ENCODE measurements around the gene RIBC2. TPM values are rescaled to one million over a fixed set of nuclear protein-coding genes. Genes with fewer than 3 reads are reported as not detected.
A peak's percentile ranks its signal among the peaks of the same experiment; 100 is the strongest.
"Not testable (repeated sequence)": the region's sequence is repeated elsewhere in the genome, so short reads cannot be mapped to it uniquely, and the experiment has no call there.

The RIBC2 gene
- total RNA-seq, 2 donors from 2014 or later = 1.2 to 4.1 TPM

GRCh38 chr22:45428391-45429385 is 15.2 kb downstream of the RIBC2 start:
- Mint-ChIP-seq H3K36me3 (no peaks in the 10 kb centered on the region), H3K9me3 (no peaks in the 10 kb centered on the region), H3K4me3 (no peak overlapping the region), H3K4me1 (ENCODE audit: low read depth in 2 of 2) (no peaks in the 10 kb centered on the region), H3K27ac (no peak overlapping the region), H3K27me3 (no peaks in the 10 kb centered on the region)
- ATAC-seq (no peak), DNase-seq (ENCODE audit: low spot score) (no peak)

GRCh38 chr22:45429424-45429823 is 15.9 kb downstream of the RIBC2 start:
- H3K9me3 Mint-ChIP-seq = no peaks in the 10 kb centered on the region
- H3K27me3 Mint-ChIP-seq = no peaks in the 10 kb centered on the region
- H3K4me3 Mint-ChIP-seq = no peak overlapping the region
- no peak overlapping the region for H3K27ac Mint-ChIP-seq
- H3K36me3 Mint-ChIP-seq = no peaks in the 10 kb centered on the region
- DNase-seq (ENCODE audit: low spot score) (no peak), ATAC-seq (no peak)
- no peaks in the 10 kb centered on the region for H3K4me1 Mint-ChIP-seq (ENCODE audit: low read depth in 2 of 2)

- DNase-seq (ENCODE audit: low spot score) = no peak
- no peaks in the 10 kb centered on the region for H3K9me3 Mint-ChIP-seq
- H3K27me3 Mint-ChIP-seq = no peaks in the 10 kb centered on the region
- H3K4me3 Mint-ChIP-seq = no peak overlapping the region
- ATAC-seq = no peak
- H3K4me1 Mint-ChIP-seq (ENCODE audit: low read depth in 2 of 2) = peaks cover under 1 to 2% of the 10 kb centered on the region in 2 donors
- H3K27ac Mint-ChIP-seq = no peak overlapping the region
- H3K36me3 Mint-ChIP-seq = no peaks in the 10 kb centered on the region
Measured at GRCh38 chr22:45429981-45430775, 16.7 kb downstream of the RIBC2 start.

DNA sequence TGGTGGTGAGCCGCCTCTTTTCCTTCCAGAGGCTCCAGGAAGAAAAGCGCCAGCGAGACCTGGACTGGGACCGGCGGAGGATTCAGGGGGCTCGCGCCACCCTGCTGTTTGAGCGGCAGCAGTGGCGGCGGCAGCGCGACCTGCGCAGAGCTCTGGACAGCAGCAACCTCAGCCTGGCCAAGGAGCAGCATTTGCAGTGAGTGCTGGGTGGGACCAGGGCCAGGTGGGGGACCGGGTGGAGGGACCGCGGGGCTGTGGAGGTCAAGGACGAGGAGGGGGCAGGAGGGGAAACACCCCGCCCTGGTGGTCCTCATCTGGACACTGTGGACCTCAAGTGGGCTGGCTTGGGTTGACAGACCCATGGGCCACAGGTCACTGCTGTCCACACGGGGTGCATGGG is 17.4 kb downstream of the RIBC2 start:
- no peak for DNase-seq (ENCODE audit: low spot score)
- Mint-ChIP-seq H3K4me1 (ENCODE audit: low read depth in 2 of 2) (peaks cover 7 to 8% of the 10 kb centered on the region in 2 donors), H3K36me3 (no peaks in the 10 kb centered on the region), H3K4me3 (no peak overlapping the region), H3K27ac (no peak overlapping the region), H3K9me3 (no peaks in the 10 kb centered on the region), H3K27me3 (no peaks in the 10 kb centered on the region)
- no peak for ATAC-seq

DNA sequence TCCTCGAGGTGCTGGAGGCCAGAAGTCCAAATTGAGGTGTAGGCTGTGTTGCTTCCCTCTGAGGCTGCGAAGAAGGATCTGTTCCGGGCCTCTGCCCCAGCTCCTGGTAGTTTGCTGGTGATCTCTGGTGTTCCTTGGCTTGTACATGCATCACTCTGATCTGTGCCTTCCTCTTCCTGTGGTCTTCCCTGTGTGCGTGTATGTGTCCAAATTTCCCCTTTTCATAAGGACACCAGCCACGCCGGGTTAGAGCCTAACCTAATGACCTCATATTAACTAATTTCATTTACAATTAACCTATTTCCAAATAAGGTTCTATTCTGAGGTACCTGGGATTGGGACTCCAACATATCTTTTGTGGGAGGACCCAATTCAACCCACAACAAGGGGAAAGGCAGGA is 21.5 kb downstream of the RIBC2 start:
- no peak for ATAC-seq
- no peaks in the 10 kb centered on the region for H3K27me3 Mint-ChIP-seq
- no peak for DNase-seq (ENCODE audit: low spot score)
- H3K36me3 Mint-ChIP-seq = no peaks in the 10 kb centered on the region
- H3K4me3 Mint-ChIP-seq = no peak overlapping the region
- H3K9me3 Mint-ChIP-seq = no peaks in the 10 kb centered on the region
- no peak overlapping the region for H3K27ac Mint-ChIP-seq
- peaks cover 7 to 10% of the 10 kb centered on the region in 2 donors for H3K4me1 Mint-ChIP-seq (ENCODE audit: low read depth in 2 of 2)

DNA sequence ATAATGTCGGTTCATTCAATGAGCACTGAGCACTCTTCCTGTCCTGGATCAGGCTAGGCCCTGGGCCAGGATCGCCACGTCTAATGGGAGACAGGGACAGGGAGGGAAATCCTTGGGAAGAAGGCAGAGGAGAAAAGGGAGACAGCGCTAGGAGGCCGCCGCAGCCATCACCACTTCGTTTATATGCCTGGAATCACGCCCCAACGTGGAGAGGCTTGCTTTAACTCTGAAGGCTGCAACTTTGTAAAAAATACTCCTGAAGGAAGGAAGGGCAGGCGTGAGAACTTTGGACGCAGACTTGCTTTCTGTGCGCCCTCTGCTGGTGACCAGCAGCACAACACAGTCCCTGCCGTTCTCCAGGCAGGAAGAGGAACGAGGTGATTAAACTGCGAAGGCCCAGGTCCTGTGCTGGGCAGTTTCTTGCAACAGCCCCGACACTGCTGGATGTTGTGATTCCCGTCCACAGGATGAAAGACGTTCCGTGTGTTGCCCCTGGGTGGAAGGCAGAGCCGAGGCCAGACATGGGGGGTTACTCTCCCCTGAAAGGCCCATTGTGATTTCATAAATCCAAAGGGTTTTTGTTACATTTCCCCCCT is 22.1 kb downstream of the RIBC2 start:
- Mint-ChIP-seq H3K36me3 (no peaks in the 10 kb centered on the region), H3K27me3 (peaks cover 3 to 4% of the 10 kb centered on the region in 2 donors), H3K27ac (no peak overlapping the region), H3K9me3 (no peaks in the 10 kb centered on the region), H3K4me1 (ENCODE audit: low read depth in 2 of 2) (peaks cover 9 to 10% of the 10 kb centered on the region in 2 donors), H3K4me3 (no peak overlapping the region)
- DNase-seq (ENCODE audit: low spot score) (peak; percentile 81), ATAC-seq (peak; percentile 77 to 79)

GRCh38 chr22:45436871-45437517 is 23.5 kb downstream of the RIBC2 start:
- H3K9me3 Mint-ChIP-seq; ATAC-seq; H3K4me3 Mint-ChIP-seq; DNase-seq (ENCODE audit: low spot score); H3K36me3 Mint-ChIP-seq; H3K27ac Mint-ChIP-seq: not testable (repeated sequence)
- H3K27me3 Mint-ChIP-seq = peaks cover 10 to 12% of the 10 kb centered on the region in 2 donors
- H3K4me1 Mint-ChIP-seq (ENCODE audit: low read depth in 2 of 2) = peaks cover 10 to 16% of the 10 kb centered on the region in 2 donors

DNA sequence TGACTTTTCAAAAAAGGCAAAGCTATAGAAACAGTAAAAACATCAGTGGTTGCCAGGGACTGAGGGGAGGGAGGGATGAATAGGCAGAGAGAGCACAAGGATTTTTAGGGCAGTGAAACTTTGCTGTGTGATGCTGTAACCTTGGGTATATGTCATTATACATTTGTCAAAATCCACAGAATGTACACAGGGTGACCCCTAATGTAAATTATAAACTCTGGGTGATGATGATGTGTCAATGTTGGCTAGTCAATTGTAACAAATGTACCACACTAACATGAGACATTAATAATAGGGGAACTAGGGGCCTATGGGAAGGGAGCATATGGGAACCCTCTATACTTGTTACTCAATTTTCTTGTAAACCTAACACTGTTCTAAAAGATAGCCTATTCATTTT is 24.8 kb downstream of the RIBC2 start:
- Mint-ChIP-seq H3K9me3 (no peaks in the 10 kb centered on the region), H3K4me1 (ENCODE audit: low read depth in 2 of 2) (peaks cover 10 to 16% of the 10 kb centered on the region in 2 donors)
- DNase-seq (ENCODE audit: low spot score) = no peak

DNA sequence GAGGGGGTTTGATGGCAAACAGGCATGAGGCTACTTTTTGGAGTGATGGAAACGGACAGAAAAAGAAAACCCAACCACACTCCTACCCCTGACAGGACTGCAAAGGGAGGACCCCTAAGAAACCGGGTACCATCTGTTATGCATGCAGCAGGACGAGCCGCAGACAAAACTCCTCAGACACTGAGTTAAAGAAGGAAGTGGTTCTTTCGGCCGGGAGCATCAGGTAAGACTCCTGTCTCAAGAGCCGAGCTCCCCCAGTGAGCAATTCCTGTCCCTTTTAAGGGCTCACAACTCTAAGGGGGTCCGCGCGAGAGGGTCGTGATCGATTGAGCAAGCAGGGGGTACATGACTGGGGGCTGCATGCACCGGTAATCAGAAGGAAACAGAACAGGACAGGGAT is 27.2 kb downstream of the RIBC2 start:
- H3K4me1 Mint-ChIP-seq (ENCODE audit: low read depth in 2 of 2); H3K36me3 Mint-ChIP-seq; ATAC-seq; H3K27ac Mint-ChIP-seq; H3K9me3 Mint-ChIP-seq; DNase-seq (ENCODE audit: low spot score): not testable (repeated sequence)
- H3K27me3 Mint-ChIP-seq = peaks cover 12 to 13% of the 10 kb centered on the region in 2 donors
- H3K4me3 Mint-ChIP-seq = peak overlapping the region; percentile 42

More for the DNA sequence above, 24.8 kb downstream of the RIBC2 start:
- H3K27ac Mint-ChIP-seq = no peak overlapping the region
- no peak for ATAC-seq
- no peaks in the 10 kb centered on the region for H3K36me3 Mint-ChIP-seq
- H3K27me3 Mint-ChIP-seq = peaks cover 10 to 12% of the 10 kb centered on the region in 2 donors
- no peak overlapping the region for H3K4me3 Mint-ChIP-seq

- Mint-ChIP-seq H3K27me3 (peaks cover 12 to 13% of the 10 kb centered on the region in 2 donors), H3K36me3 (no peaks in the 10 kb centered on the region), H3K4me3 (peak overlapping the region; percentile 42), H3K9me3 (no peaks in the 10 kb centered on the region), H3K27ac (no peak overlapping the region), H3K4me1 (ENCODE audit: low read depth in 2 of 2) (peaks cover 2 to 9% of the 10 kb centered on the region in 2 donors)
- ATAC-seq (peak in 1 of 2 donors; percentile 48), DNase-seq (ENCODE audit: low spot score) (no peak)
Measured at GRCh38 chr22:45441138-45441537, 27.6 kb downstream of the RIBC2 start.

DNA sequence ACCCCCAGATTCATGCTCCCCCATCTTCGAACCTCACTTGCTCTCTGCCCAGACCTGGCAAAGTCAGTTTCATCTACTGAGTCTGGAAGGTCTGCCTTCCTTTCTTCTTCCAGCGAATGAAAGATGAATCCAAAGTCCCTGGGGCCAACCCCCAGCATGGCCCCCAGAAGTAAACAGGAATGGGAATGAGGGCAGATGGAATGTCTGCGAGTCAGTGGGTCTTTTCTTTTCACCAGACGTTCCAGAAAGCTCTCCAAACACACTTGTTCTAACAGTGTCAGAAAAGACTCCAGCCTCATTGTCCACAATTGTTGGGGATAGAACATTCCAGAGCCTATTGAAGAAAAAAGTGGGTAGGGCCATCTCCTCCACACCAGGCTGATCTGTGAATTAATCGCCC is 28.6 kb downstream of the RIBC2 start:
- ATAC-seq (no peak), DNase-seq (ENCODE audit: low spot score) (no peak)
- no peaks in the 10 kb centered on the region for H3K9me3 Mint-ChIP-seq
- H3K36me3 Mint-ChIP-seq = no peaks in the 10 kb centered on the region
- peaks cover 2 to 9% of the 10 kb centered on the region in 2 donors for H3K4me1 Mint-ChIP-seq (ENCODE audit: low read depth in 2 of 2)
- peaks cover 12 to 13% of the 10 kb centered on the region in 2 donors for H3K27me3 Mint-ChIP-seq
- no peak overlapping the region for H3K4me3 Mint-ChIP-seq
- H3K27ac Mint-ChIP-seq = no peak overlapping the region

DNA sequence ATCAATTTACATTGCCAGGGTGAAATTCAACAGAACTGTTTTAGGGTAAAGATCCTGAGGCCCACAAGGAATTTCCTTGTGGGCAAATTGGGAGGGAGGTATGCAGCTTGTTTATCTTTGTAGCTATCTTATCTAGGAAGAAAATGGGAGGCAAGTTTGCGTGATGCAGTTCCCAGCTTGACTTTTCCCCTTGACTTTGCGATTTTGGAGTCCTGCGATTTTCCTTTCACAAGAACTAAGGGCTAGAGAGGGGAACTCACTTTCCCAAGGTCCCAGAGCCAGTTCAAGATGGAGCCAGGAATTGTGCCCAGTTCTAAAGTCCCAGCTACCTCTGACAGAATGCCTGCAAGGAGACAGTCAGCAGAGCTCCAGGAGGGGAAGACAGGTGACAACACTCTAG is 30.7 kb downstream of the RIBC2 start:
- DNase-seq (ENCODE audit: low spot score) = no peak
- ATAC-seq = no peak
- Mint-ChIP-seq H3K4me1 (ENCODE audit: low read depth in 2 of 2) (peaks cover 0 to 9% of the 10 kb centered on the region in 2 donors), H3K27me3 (peaks cover 12 to 13% of the 10 kb centered on the region in 2 donors), H3K9me3 (no peaks in the 10 kb centered on the region), H3K36me3 (no peaks in the 10 kb centered on the region), H3K4me3 (no peak overlapping the region), H3K27ac (no peak overlapping the region)

DNA sequence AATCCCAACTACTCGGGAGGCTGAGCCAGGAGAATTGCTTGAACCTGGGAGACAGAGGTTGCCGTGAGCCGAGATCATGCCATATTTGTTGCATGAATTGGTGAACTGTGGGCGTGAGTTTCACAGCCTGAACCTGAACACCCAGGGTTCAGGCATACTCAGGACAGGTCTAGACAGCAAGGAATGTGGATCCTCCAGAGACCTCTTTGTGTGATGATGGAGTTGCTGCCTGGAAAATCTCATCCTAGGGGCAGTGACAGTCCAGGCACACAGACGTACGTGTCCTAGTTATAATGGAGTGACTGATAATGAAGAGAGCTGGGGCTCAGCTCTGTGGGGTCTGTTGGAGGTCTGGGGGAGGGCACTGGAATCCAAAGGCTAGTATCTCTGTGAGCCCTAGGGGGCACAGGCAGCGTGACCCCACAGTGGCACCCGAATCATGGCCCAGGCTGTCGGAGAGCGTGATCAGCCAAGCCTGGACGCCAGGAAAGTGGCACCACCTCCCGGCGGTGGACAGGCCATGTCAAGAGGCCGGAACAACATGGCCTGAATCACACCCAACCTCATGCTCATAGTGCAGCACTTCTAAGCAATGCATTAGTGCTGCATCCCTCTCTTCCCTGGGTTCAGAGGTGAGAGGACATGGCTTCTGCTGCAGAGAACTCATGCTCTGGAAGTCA is 31.7 kb downstream of the RIBC2 start:
- DNase-seq (ENCODE audit: low spot score) (no peak), ATAC-seq (no peak)
- H3K4me1 Mint-ChIP-seq (ENCODE audit: low read depth in 2 of 2) = peaks cover 0 to 9% of the 10 kb centered on the region in 2 donors
- no peak overlapping the region for H3K27ac Mint-ChIP-seq
- no peak overlapping the region for H3K4me3 Mint-ChIP-seq
- no peaks in the 10 kb centered on the region for H3K9me3 Mint-ChIP-seq
- no peaks in the 10 kb centered on the region for H3K36me3 Mint-ChIP-seq
- H3K27me3 Mint-ChIP-seq = peaks cover 12 to 13% of the 10 kb centered on the region in 2 donors
